SK-N-MC (cell line): ENCODE measurements around the gene USP28.

Experiments
- EZH2 ChIP-seq: fragments of 200-600 bp; sonication (generic); IDR thresholded peaks from one replicate; pipeline ENCODE4 v1.6.1; 2017; ENCODE audit warnings: antibody characterized with exemption
- FOXP2 ChIP-seq: optimal IDR thresholded peaks from 2 replicates; pipeline ENCODE3; 2011; ENCODE audit warnings: mild to moderate bottlenecking, moderate library complexity; ENCODE audit not compliant: insufficient read depth; ENCODE audit errors: extremely low read length, control extremely low read depth
- POLR2AphosphoS5 ChIP-seq: IDR thresholded peaks from 2 replicates; pipeline ENCODE4 v1.6.1; 2012; ENCODE audit warnings: mild to moderate bottlenecking, low read depth, low read length, borderline replicate concordance

GRCh38 chr11:113833151-113833550 lies 42.2 kb downstream of the USP28 start:
- TF ChIP-seq EZH2 (no peak), POLR2AphosphoS5 (no peak), FOXP2 (no peak)
